GM12878 (cell line): ENCODE data around the gene AIF1L. TPM values are rescaled to one million over a fixed set of nuclear protein-coding genes. Genes with fewer than 3 reads are reported as not detected.

Experiments used
- ATAC-seq: fragments of 200-7000 bp; cut with Tn5 transposase; 3 replicates; pipeline ENCODE4 v1.9.1; 2020; ENCODE audit warnings: mild to moderate bottlenecking, moderate library complexity
- BruUV-seq: library from RNA; stranded (reverse); fragments of 400-500 nt; replicated peaks from 2 replicates; lab custom pipeline; 2021; lab: Mats Ljungman, UMichigan
- CTCF ChIA-PET: fragments of 300-600 bp; sonication (Branson Sonifier 250); formaldehyde crosslinking; extraction: SDS; loops from one replicate; lab custom pipeline; 2021; ENCODE audit warnings: inconsistent platforms; lab: Yijun Ruan, JAX
- POLR2A ChIA-PET: fragments of 350-600 bp; formaldehyde crosslinking; extraction: SDS; loops from one replicate; lab custom pipeline; 2021; ENCODE audit warnings: inconsistent platforms; lab: Charles Lee
- RAD21 ChIA-PET: fragments of 300-600 bp; sonication (Branson Sonifier 250); formaldehyde crosslinking; loops from one replicate; lab custom pipeline; 2023; ENCODE audit warnings: antibody characterized with exemption; ENCODE audit not compliant: unreplicated experiment; lab: Charles Lee
- SMC1A ChIA-PET: fragments of 300-600 bp; sonication (Branson Sonifier 250); formaldehyde crosslinking; loops from one replicate; lab custom pipeline; 2023; ENCODE audit not compliant: unreplicated experiment, uncharacterized antibody; lab: Charles Lee
- DNase-seq: peaks from one replicate; pipeline ENCODE4 v3.0.0-alpha.2; 2011; ENCODE audit warnings: low read depth, low spot score
- FAIRE-seq: peaks from 3 replicates; lab custom pipeline; 2011; peaks lifted over from hg19 to GRCh38; lab: Jason Lieb, UNC
- H2AFZ ChIP-seq: 2 replicates; pipeline ENCODE4 v1.6.0; 2011; ENCODE audit warnings: low read depth, low read length, control low read depth; ENCODE audit not compliant: control insufficient read depth
- H3K27ac ChIP-seq: 2 replicates; pipeline ENCODE4 v1.5.1; 2011; ENCODE audit warnings: control low read depth; ENCODE audit not compliant: control insufficient read depth, insufficient read depth
- H3K27me3 ChIP-seq, 2 experiments: replicated peaks in 1 of 2; 2 replicates each; pipeline versions ENCODE4 v1.6.0 to v1.6.1; 2011; ENCODE audit warnings: low read length in 1 of 2; ENCODE audit not compliant: control insufficient read depth in 2 of 2, insufficient read depth in 2 of 2
- H3K36me3 ChIP-seq, 2 experiments: 2 replicates each; pipeline ENCODE4 v1.5.1; 2011; ENCODE audit warnings: low read length in 1 of 2; ENCODE audit not compliant: control insufficient read depth in 2 of 2, insufficient read depth in 2 of 2
- H3K4me1 ChIP-seq: 2 replicates; pipeline ENCODE4 v1.6.1; 2011; ENCODE audit warnings: mild to moderate bottlenecking, low read length, moderate library complexity, mixed read lengths; ENCODE audit not compliant: control insufficient read depth, insufficient read depth
- H3K4me2 ChIP-seq: 2 replicates; pipeline ENCODE4 v1.6.0; 2011; ENCODE audit warnings: control low read depth; ENCODE audit not compliant: control insufficient read depth, insufficient read depth
- H3K4me3 ChIP-seq: fragments of 200-600 bp; sonication (generic); 2 replicates; pipeline ENCODE4 v1.5.1; 2016
- H3K79me2 ChIP-seq: 2 replicates; pipeline ENCODE4 v1.6.0; 2011; ENCODE audit warnings: low read length; ENCODE audit not compliant: control insufficient read depth, insufficient read depth
- H3K9ac ChIP-seq: 2 replicates; pipeline ENCODE4 v1.8.0; 2011; ENCODE audit warnings: low read length, control low read depth, mixed read lengths; ENCODE audit not compliant: control insufficient read depth, insufficient read depth
- H3K9me3 ChIP-seq: replicated peaks from 3 replicates; pipeline ENCODE4 v1.5.1; 2011; ENCODE audit warnings: mild to moderate bottlenecking, low read length; ENCODE audit not compliant: control insufficient read depth, insufficient read depth
- H4K20me1 ChIP-seq: 2 replicates; pipeline ENCODE4 v1.6.0; 2011; ENCODE audit not compliant: control insufficient read depth, insufficient read depth
- BHLHE40 ChIP-seq, 2 experiments: fragments of 450-650 bp in 1 of 2; IDR thresholded peaks; 2 replicates each; pipeline ENCODE4 v1.6.1; 2011 to 2017; ENCODE audit warnings: low read depth in 2 of 2, borderline replicate concordance in 1 of 2, improper control_type of control experiment in 1 of 2, low read length in 1 of 2, mild to moderate bottlenecking in 1 of 2
- CBX3 ChIP-seq: fragments of 200-600 bp; sonication (generic); IDR thresholded peaks from 2 replicates; pipeline ENCODE4 v1.6.1; 2016; ENCODE audit warnings: low read depth, borderline replicate concordance
- CBX5 ChIP-seq: sonication (generic); IDR thresholded peaks from 2 replicates; pipeline ENCODE4 v1.6.1; 2016; ENCODE audit warnings: low read depth, moderate library complexity, mild to moderate bottlenecking, inconsistent platforms
- DPF2 ChIP-seq: fragments of 450-650 bp; IDR thresholded peaks from 2 replicates; pipeline ENCODE4 v1.6.1; 2017; ENCODE audit warnings: mild to moderate bottlenecking
- MEF2A ChIP-seq: IDR thresholded peaks from 2 replicates; pipeline ENCODE4 v1.6.1; 2011; ENCODE audit warnings: low read depth, mild to moderate bottlenecking, low read length, moderate library complexity; ENCODE audit not compliant: insufficient read depth
- NFXL1 ChIP-seq: fragments of 450-650 bp; IDR thresholded peaks from 2 replicates; pipeline ENCODE4 v1.6.1; 2017; ENCODE audit warnings: antibody characterized with exemption, mild to moderate bottlenecking, borderline replicate concordance
- NR2C2 ChIP-seq: IDR thresholded peaks from 2 replicates; pipeline ENCODE4 v1.6.1; 2011; ENCODE audit warnings: borderline replicate concordance, low read depth; ENCODE audit not compliant: control insufficient read depth, insufficient read length
- PKNOX1 ChIP-seq: fragments of 450-650 bp; IDR thresholded peaks from 2 replicates; pipeline ENCODE4 v1.6.1; 2016; ENCODE audit warnings: mild to moderate bottlenecking
- SIX5 ChIP-seq: IDR thresholded peaks from 2 replicates; pipeline ENCODE4 v1.6.1; 2011; ENCODE audit warnings: mild to moderate bottlenecking, low read depth, low read length, moderate library complexity; ENCODE audit not compliant: severe bottlenecking
- SP1 ChIP-seq: IDR thresholded peaks from one replicate; pipeline ENCODE4 v1.6.1; 2011; ENCODE audit warnings: low read depth, low read length
- TAF1 ChIP-seq: IDR thresholded peaks from 2 replicates; pipeline ENCODE4 v1.6.1; 2011; ENCODE audit warnings: mild to moderate bottlenecking, low read depth, low read length, borderline replicate concordance
- YY1 ChIP-seq: IDR thresholded peaks from 2 replicates; pipeline ENCODE4 v1.6.1; 2011; ENCODE audit warnings: low read depth, mild to moderate bottlenecking, low read length
- ZBTB4 ChIP-seq: fragments of 450-650 bp; formaldehyde crosslinking; IDR thresholded peaks from 2 replicates; pipeline ENCODE4 v1.4.0; 2022; ENCODE audit warnings: mild to moderate bottlenecking, moderate library complexity
- WGBS: methylation state at CpG from one replicate; pipeline ENCODE4 v1.1.6; 2016; ENCODE audit warnings: low lambda C conversion rate; ENCODE audit not compliant: insufficient replicate concordance, insufficient coverage; ENCODE audit errors: missing lambda C conversion rate; 5-methylcytosine and 5-hydroxymethylcytosine counted together
- in situ Hi-C: fragments of 300-500 bp; cut with MboI; formaldehyde crosslinking; loops from 9 replicates; pipeline ENCODE4 v1.14.3; 2018; ENCODE audit warnings: mixed read lengths
- intact Hi-C: fragments of 100-400 bp; cut with micrococcal nuclease; formaldehyde crosslinking; loops from one replicate; pipeline ENCODE4 v1.14.2; 2022; ENCODE audit not compliant: unreplicated experiment
- polyA plus RNA-seq, 11 experiments: library from polyadenylated mRNA; depleted of rRNA in 4 of 11; unstranded in 6 of 11; stranded (reverse) in 5 of 11; fragments of >200 nt; fragmentation: Nextera tagmentation in 4 of 11; fragmentation: Illumina TruSeq in 1 of 11; extraction: Ambion mirVana in 4 of 11; extraction: Trizol in 1 of 11; gene quantifications; 1 replicate in 1 of 11; 2 replicates in 10 of 11; pipeline versions ENCODE4 v1.2.1 to v1.2.3, GENCODE V29; 2011 to 2016; ENCODE audit warnings: inconsistent platforms in 2 of 11, missing spikeins in 2 of 11, low read depth in 1 of 11
- total RNA-seq, 4 experiments: library from RNA; depleted of rRNA in 3 of 4; stranded (reverse); fragments of >200 nt in 3 of 4; fragmentation: Illumina TruSeq in 1 of 4; extraction: Trizol in 1 of 4; gene quantifications; 2 replicates each; pipeline versions ENCODE4 v1.2.1 to v1.2.3, GENCODE V29; 2013 to 2021
- TF ChIP-seq, protein P1 (sequence below): IDR thresholded peaks from 2 replicates; pipeline ENCODE4 v1.6.1; 2012; ENCODE audit warnings: low read depth, low read length, improper control_type of control experiment
- TF ChIP-seq, protein P2 (sequence below): IDR thresholded peaks from 2 replicates; pipeline ENCODE4 v1.6.1; 2012; ENCODE audit warnings: low read depth, low read length, improper control_type of control experiment

Gene AIF1L
- total and polyA plus RNA-seq, 10 of the 15 experiments (the other 5 are each of a cell fraction or from before 2014, with no cell fraction given): 0.07 to 0.15 (median 0.08) TPM; not detected in 7

DNA sequence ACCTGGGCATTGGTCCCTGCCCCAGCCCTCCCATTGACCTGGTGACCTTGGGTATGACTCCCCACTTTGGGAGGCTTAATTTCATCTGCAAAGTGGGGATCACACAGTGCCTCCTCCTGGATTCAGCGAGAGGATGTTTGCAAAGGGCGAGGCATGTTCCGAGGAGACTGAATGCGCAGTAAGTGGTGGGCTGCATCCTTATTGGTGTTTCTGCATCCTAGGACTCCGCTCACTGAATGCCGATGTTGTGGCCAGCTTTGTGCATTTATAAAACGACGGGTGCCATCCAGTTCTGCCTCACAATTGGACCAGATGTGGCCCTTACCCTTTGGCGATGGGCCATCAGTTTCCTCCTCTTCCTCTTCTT is 23.5 kb upstream of the AIF1L start:
- H3K9ac ChIP-seq: no peak overlapping the region
- intact Hi-C loops: no loop called here
- no peaks in the 10 kb centered on the region for H3K4me1 ChIP-seq
- ChIA-PET SMC1A (no interaction called here), POLR2A (no interaction called here), RAD21 (no interaction called here), CTCF (no interaction called here)
- TF ChIP-seq MEF2A (no peak), PKNOX1 (no peak), NR2C2 (no peak), SIX5 (no peak), SP1 (no peak), BHLHE40 (IDR thresholded peaks at IDR 0.05; ENCODE audit: borderline replicate concordance in 1 of 2, low read depth in 2 of 2, low read length in 1 of 2) (no peak), CBX5 (no peak), TAF1 (no peak), CBX3 (no peak), ZBTB4 (CRISPR knock-in tag) (no peak), DPF2 (no peak), YY1 (no peak), NFXL1 (no peak)
- TF ChIP-seq, protein P1, sequence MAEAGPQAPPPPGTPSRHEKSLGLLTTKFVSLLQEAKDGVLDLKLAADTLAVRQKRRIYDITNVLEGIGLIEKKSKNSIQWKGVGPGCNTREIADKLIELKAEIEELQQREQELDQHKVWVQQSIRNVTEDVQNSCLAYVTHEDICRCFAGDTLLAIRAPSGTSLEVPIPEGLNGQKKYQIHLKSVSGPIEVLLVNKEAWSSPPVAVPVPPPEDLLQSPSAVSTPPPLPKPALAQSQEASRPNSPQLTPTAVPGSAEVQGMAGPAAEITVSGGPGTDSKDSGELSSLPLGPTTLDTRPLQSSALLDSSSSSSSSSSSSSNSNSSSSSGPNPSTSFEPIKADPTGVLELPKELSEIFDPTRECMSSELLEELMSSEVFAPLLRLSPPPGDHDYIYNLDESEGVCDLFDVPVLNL: no peak
- TF ChIP-seq, protein P2, sequence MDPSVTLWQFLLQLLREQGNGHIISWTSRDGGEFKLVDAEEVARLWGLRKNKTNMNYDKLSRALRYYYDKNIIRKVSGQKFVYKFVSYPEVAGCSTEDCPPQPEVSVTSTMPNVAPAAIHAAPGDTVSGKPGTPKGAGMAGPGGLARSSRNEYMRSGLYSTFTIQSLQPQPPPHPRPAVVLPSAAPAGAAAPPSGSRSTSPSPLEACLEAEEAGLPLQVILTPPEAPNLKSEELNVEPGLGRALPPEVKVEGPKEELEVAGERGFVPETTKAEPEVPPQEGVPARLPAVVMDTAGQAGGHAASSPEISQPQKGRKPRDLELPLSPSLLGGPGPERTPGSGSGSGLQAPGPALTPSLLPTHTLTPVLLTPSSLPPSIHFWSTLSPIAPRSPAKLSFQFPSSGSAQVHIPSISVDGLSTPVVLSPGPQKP: no peak
- H3K9me3 ChIP-seq: no peaks in the 10 kb centered on the region
- H3K4me3 ChIP-seq: no peak overlapping the region
- BruUV-seq: no TSS peak
- DNase-seq (no peak), ATAC-seq (no peak), FAIRE-seq (no peak)
- no peaks in the 10 kb centered on the region for H3K36me3 ChIP-seq
- no peaks in the 10 kb centered on the region for H4K20me1 ChIP-seq
- no peak overlapping the region for H2AFZ ChIP-seq
- H3K4me2 ChIP-seq: no peak overlapping the region
- no peaks in the 10 kb centered on the region; a peak in 1 of 4 replicates for H3K27me3 ChIP-seq
- in situ Hi-C loops: no loop called here
- WGBS: 47% methylated on average over 9 of the region's 9 CpGs
- H3K27ac ChIP-seq: no peak overlapping the region
- H3K79me2 ChIP-seq: no peaks in the 10 kb centered on the region
